Fibroblast of upper back skin (primary cell): Measurements from ENCODE around the gene ATRNL1.

Experiments
- DNase-seq: peaks from one replicate; pipeline ENCODE4 v3.0.0-alpha.2; 2013

The ATRNL1 gene

GRCh38 chr10:115093286-115093775 is at the start of gene ATRNL1:
Gene ATRNL1, plus strand, starts transcription at chr10:115093365. Its CDS starts 386 bp downstream, at chr10:115093751.
- peak; percentile 11 for DNase-seq

- no peak for DNase-seq
Observed at GRCh38 chr10:115043719-115044118, 49.4 kb upstream of the ATRNL1 start.

- no peak for DNase-seq
Observed at GRCh38 chr10:115044891-115045290, 48.3 kb upstream of the ATRNL1 start.

GRCh38 chr10:115045499-115045898 is 47.7 kb upstream of the ATRNL1 start:
- DNase-seq, result no peak

- no peak for DNase-seq
Observed at GRCh38 chr10:115046686-115047236, 46.4 kb upstream of the ATRNL1 start.

GRCh38 chr10:115047705-115048104 is 45.5 kb upstream of the ATRNL1 start:
- no peak for DNase-seq

- DNase-seq, result no peak
Observed at GRCh38 chr10:115049318-115049717, 43.8 kb upstream of the ATRNL1 start.

- DNase-seq, result peak; percentile 74
Observed at GRCh38 chr10:115049960-115050359, 43.2 kb upstream of the ATRNL1 start.

GRCh38 chr10:115050375-115051010 is 42.7 kb upstream of the ATRNL1 start:
- DNase-seq, result no peak

- no peak for DNase-seq
Observed at GRCh38 chr10:115051216-115051615, 41.9 kb upstream of the ATRNL1 start.

- peak; percentile 17 for DNase-seq
Observed at GRCh38 chr10:115052226-115052625, 40.9 kb upstream of the ATRNL1 start.

- no peak for DNase-seq
Observed at GRCh38 chr10:115052728-115053127, 40.4 kb upstream of the ATRNL1 start.

GRCh38 chr10:115056186-115056585 is 37.0 kb upstream of the ATRNL1 start:
- no peak for DNase-seq

GRCh38 chr10:115059301-115059898 is 33.8 kb upstream of the ATRNL1 start:
- no peak for DNase-seq

GRCh38 chr10:115063701-115064658 is 29.2 kb upstream of the ATRNL1 start:
- peak; percentile 80 for DNase-seq

GRCh38 chr10:115065801-115066200 is 27.4 kb upstream of the ATRNL1 start:
- DNase-seq, result peak; percentile 12

GRCh38 chr10:115066528-115066927 is 26.6 kb upstream of the ATRNL1 start:
- DNase-seq, result no peak

GRCh38 chr10:115073796-115074195 is 19.4 kb upstream of the ATRNL1 start:
- no peak for DNase-seq

GRCh38 chr10:115082506-115082905 is 10.7 kb upstream of the ATRNL1 start:
- peak; percentile 68 for DNase-seq

GRCh38 chr10:115084277-115084850 is 8.8 kb upstream of the ATRNL1 start:
- peak; percentile 25 for DNase-seq

GRCh38 chr10:115091161-115091560 is 2.0 kb upstream of the ATRNL1 start:
- no peak for DNase-seq

GRCh38 chr10:115092258-115092554 is 959 bp upstream of the ATRNL1 start:
- no peak for DNase-seq
